Smooth muscle cell (in vitro differentiated cells): ENCODE results near the gene TNFRSF6B. TPM values are rescaled to one million over a fixed set of nuclear protein-coding genes. Genes with fewer than 3 reads are reported as not detected.

Experiments used
- DNase-seq: peaks from one replicate; lab custom pipeline; 2025; ENCODE audit not compliant: unreplicated experiment; lab: John Stamatoyannopoulos, UW
- H2AFZ ChIP-seq: fragments of 200-600 bp; sonication (generic); 2 replicates; pipeline ENCODE4 v1.6.0; 2016; ENCODE audit warnings: antibody characterized with exemption, low read depth, mild to moderate bottlenecking
- H3F3A ChIP-seq: fragments of 200-600 bp; sonication (generic); 2 replicates; pipeline ENCODE4 v1.6.0; 2017; ENCODE audit warnings: antibody characterized with exemption, low read depth
- H3K27ac ChIP-seq: fragments of 200-600 bp; sonication (generic); 2 replicates; pipeline ENCODE4 v1.5.1; 2016; ENCODE audit warnings: low read depth, mild to moderate bottlenecking
- H3K27me3 ChIP-seq: fragments of 200-600 bp; sonication (generic); 2 replicates; pipeline ENCODE4 v1.6.1; 2016; ENCODE audit warnings: low read depth, mild to moderate bottlenecking
- H3K36me3 ChIP-seq: fragments of 200-600 bp; sonication (generic); 2 replicates; pipeline ENCODE4 v1.5.1; 2016; ENCODE audit warnings: low read depth
- H3K4me1 ChIP-seq: fragments of 200-600 bp; sonication (generic); 2 replicates; pipeline ENCODE4 v1.5.1; 2016; ENCODE audit warnings: low read depth
- H3K4me2 ChIP-seq: fragments of 200-600 bp; sonication (generic); 2 replicates; pipeline ENCODE4 v1.6.0; 2016; ENCODE audit warnings: mild to moderate bottlenecking
- H3K4me3 ChIP-seq: fragments of 200-600 bp; sonication (generic); 2 replicates; pipeline ENCODE4 v1.5.1; 2016; ENCODE audit warnings: mild to moderate bottlenecking
- H3K79me2 ChIP-seq: fragments of 200-600 bp; sonication (generic); 2 replicates; pipeline ENCODE4 v1.6.0; 2016; ENCODE audit warnings: low read depth, mild to moderate bottlenecking
- H3K9ac ChIP-seq: fragments of 200-600 bp; sonication (generic); 2 replicates; pipeline ENCODE4 v1.6.0; 2016; ENCODE audit warnings: low read depth
- H3K9me3 ChIP-seq: fragments of 200-600 bp; sonication (generic); replicated peaks from 2 replicates; pipeline ENCODE4 v1.5.1; 2016; ENCODE audit warnings: low read depth
- H4K20me1 ChIP-seq: fragments of 200-600 bp; sonication (generic); 2 replicates; pipeline ENCODE4 v1.6.0; 2016; ENCODE audit warnings: low read depth
- CTCF ChIP-seq: fragments of 200-600 bp; sonication (generic); IDR thresholded peaks from 2 replicates; pipeline ENCODE4 v1.5.1; 2017; ENCODE audit warnings: borderline replicate concordance, mild to moderate bottlenecking, antibody characterized with exemption; ENCODE audit not compliant: insufficient read depth, poor library complexity, severe bottlenecking
- WGBS: methylation state at CpG from one replicate; pipeline ENCODE4 v1.1.7; 2016; ENCODE audit warnings: low lambda C conversion rate; 5-methylcytosine and 5-hydroxymethylcytosine counted together
- polyA plus RNA-seq: library from polyadenylated mRNA; unstranded; fragments of >200 nt; fragmentation: Nextera tagmentation; extraction: Ambion mirVana; gene quantifications from 2 replicates; pipeline ENCODE4 v1.2.1, GENCODE V29; 2016
- small RNA-seq: library from RNA; depleted of rRNA; stranded (forward); fragments of <200 nt; gene quantifications from one replicate; pipeline ENCODE3, GENCODE V24; 2014
- total RNA-seq: library from RNA; depleted of rRNA; stranded (reverse); fragments of >200 nt; gene quantifications from 2 replicates; pipeline ENCODE4 v1.2.3, GENCODE V29; 2014

Gene TNFRSF6B
- total and polyA plus RNA-seq, 2 experiments from 2014 or later, result 13.1 to 17.1 TPM

- H4K20me1 ChIP-seq, result peaks cover 1% of the 10 kb centered on the region
- no peaks in the 10 kb centered on the region for H3K36me3 ChIP-seq
- H3K27me3 ChIP-seq, result no peaks in the 10 kb centered on the region
- no peaks in the 10 kb centered on the region for H3K79me2 ChIP-seq
- no peak overlapping the region for H3K4me3 ChIP-seq
- H2AFZ ChIP-seq, result no peak overlapping the region
- no peak for TF ChIP-seq CTCF
- H3F3A ChIP-seq, result peaks cover 10% of the 10 kb centered on the region
- H3K9ac ChIP-seq, result no peak overlapping the region
- no peak for DNase-seq
- H3K27ac ChIP-seq, result no peak overlapping the region
- no peak overlapping the region for H3K4me2 ChIP-seq
- 96% methylated on average over 35 of the region's 47 CpGs for WGBS
- no peaks in the 10 kb centered on the region for H3K4me1 ChIP-seq
- no peaks in the 10 kb centered on the region for H3K9me3 ChIP-seq
Observed at GRCh38 chr20:63746751-63747315, 50.4 kb downstream of the TNFRSF6B start.

GRCh38 chr20:63747622-63748069 lies 51.2 kb downstream of the TNFRSF6B start:
- DNase-seq, result no peak
- 93% methylated on average over 9 of the region's 13 CpGs for WGBS
- H3K4me1 ChIP-seq, result no peaks in the 10 kb centered on the region
- H3K79me2 ChIP-seq, result no peaks in the 10 kb centered on the region
- H3K36me3 ChIP-seq, result no peaks in the 10 kb centered on the region
- no peak overlapping the region for H3K27ac ChIP-seq
- no peak for TF ChIP-seq CTCF
- peaks cover 10% of the 10 kb centered on the region for H3F3A ChIP-seq
- H3K4me2 ChIP-seq, result no peak overlapping the region
- no peaks in the 10 kb centered on the region for H4K20me1 ChIP-seq
- H3K27me3 ChIP-seq, result no peaks in the 10 kb centered on the region
- no peak overlapping the region for H3K9ac ChIP-seq
- no peaks in the 10 kb centered on the region for H3K9me3 ChIP-seq
- no peak overlapping the region for H3K4me3 ChIP-seq
- H2AFZ ChIP-seq, result no peak overlapping the region

Small RNA genes lying within 50 kb of the gene (small RNA-seq; reads per million reads assigned to genes)
- 0.39 reads per million, percentile 12 among the genes with 10 or more reads in this experiment for gene LIME1
- not detected for gene TNFRSF6B

Other genes with a start within 250 kb of the TNFRSF6B start
- gene KCNQ2, start 224.0 kb upstream of the TNFRSF6B start, total RNA-seq, result 1.5 and 5.1 TPM in 2 replicates
- gene KCNQ2, start 224.0 kb upstream of the TNFRSF6B start, polyA plus RNA-seq, result 1.8 and 5.7 TPM in 2 replicates
- 1.8 and 5.1 TPM in 2 replicates for gene EEF1A2, start 197.6 kb upstream of the TNFRSF6B start, total RNA-seq
- gene EEF1A2, start 197.6 kb upstream of the TNFRSF6B start, polyA plus RNA-seq, result 2.1 and 7.7 TPM in 2 replicates
- 97.7 and 118 TPM in 2 replicates for gene PPDPF, start 175.9 kb upstream of the TNFRSF6B start, total RNA-seq
- gene PPDPF, start 175.9 kb upstream of the TNFRSF6B start, polyA plus RNA-seq, result 365 and 418 TPM in 2 replicates
- 0.09 TPM in 1 of 2 replicates, not detected in the other for gene PTK6, start 159.3 kb upstream of the TNFRSF6B start, total RNA-seq
- 0.05 and 0.15 TPM in 2 replicates for gene PTK6, start 159.3 kb upstream of the TNFRSF6B start, polyA plus RNA-seq
- not detected in 2 replicates for gene SRMS, start 148.9 kb upstream of the TNFRSF6B start, total RNA-seq
- 0.19 TPM in 1 of 2 replicates, not detected in the other for gene SRMS, start 148.9 kb upstream of the TNFRSF6B start, polyA plus RNA-seq
- gene FNDC11, start 142.5 kb upstream of the TNFRSF6B start, total RNA-seq, result 0.72 and 2.5 TPM in 2 replicates
- gene FNDC11, start 142.5 kb upstream of the TNFRSF6B start, polyA plus RNA-seq, result 2.2 and 3.6 TPM in 2 replicates
- gene HELZ2, start 122.4 kb upstream of the TNFRSF6B start, total RNA-seq, result 9.8 and 13.8 TPM in 2 replicates
- 3.0 and 4.3 TPM in 2 replicates for gene HELZ2, start 122.4 kb upstream of the TNFRSF6B start, polyA plus RNA-seq
- 8.9 and 9.7 TPM in 2 replicates for gene GMEB2, start 69.6 kb upstream of the TNFRSF6B start, total RNA-seq
- gene GMEB2, start 69.6 kb upstream of the TNFRSF6B start, polyA plus RNA-seq, result 11.3 and 14.4 TPM in 2 replicates
- gene STMN3, start 43.2 kb upstream of the TNFRSF6B start, total RNA-seq, result 4.8 and 6.9 TPM in 2 replicates
- 10.8 and 12.1 TPM in 2 replicates for gene STMN3, start 43.2 kb upstream of the TNFRSF6B start, polyA plus RNA-seq
- 14.2 and 33.0 TPM in 2 replicates for gene RTEL1, start 38.3 kb upstream of the TNFRSF6B start, total RNA-seq
- 10.4 and 12.2 TPM in 2 replicates for gene RTEL1, start 38.3 kb upstream of the TNFRSF6B start, polyA plus RNA-seq
- gene ARFRP1, start 11.3 kb downstream of the TNFRSF6B start, total RNA-seq, result 11.8 and 27.4 TPM in 2 replicates
- 42.3 and 51.9 TPM in 2 replicates for gene ARFRP1, start 11.3 kb downstream of the TNFRSF6B start, polyA plus RNA-seq
- 8.3 and 13.8 TPM in 2 replicates for gene ZGPAT, start 11.4 kb downstream of the TNFRSF6B start, total RNA-seq
- gene ZGPAT, start 11.4 kb downstream of the TNFRSF6B start, polyA plus RNA-seq, result 32.3 and 36.2 TPM in 2 replicates
- gene LIME1, start 40.0 kb downstream of the TNFRSF6B start, total RNA-seq, result 2.9 and 7.2 TPM in 2 replicates
- gene LIME1, start 40.0 kb downstream of the TNFRSF6B start, polyA plus RNA-seq, result 6.0 and 6.9 TPM in 2 replicates
- gene SLC2A4RG, start 43.1 kb downstream of the TNFRSF6B start, total RNA-seq, result 24.4 and 43.7 TPM in 2 replicates
- gene SLC2A4RG, start 43.1 kb downstream of the TNFRSF6B start, polyA plus RNA-seq, result 45.6 and 58.4 TPM in 2 replicates
- 2.7 and 4.5 TPM in 2 replicates for gene ZBTB46, start 134.6 kb downstream of the TNFRSF6B start, total RNA-seq
- 2.3 and 4.0 TPM in 2 replicates for gene ZBTB46, start 134.6 kb downstream of the TNFRSF6B start, polyA plus RNA-seq
- not detected in 2 replicates for gene ABHD16B, start 164.8 kb downstream of the TNFRSF6B start, total RNA-seq
- gene ABHD16B, start 164.8 kb downstream of the TNFRSF6B start, polyA plus RNA-seq, result 0.31 TPM in 1 of 2 replicates, not detected in the other
- gene TPD52L2, start 168.6 kb downstream of the TNFRSF6B start, total RNA-seq, result 74.0 and 74.4 TPM in 2 replicates
- 93.8 and 94.8 TPM in 2 replicates for gene TPD52L2, start 168.6 kb downstream of the TNFRSF6B start, polyA plus RNA-seq
- 21.1 and 24.5 TPM in 2 replicates for gene DNAJC5, start 198.5 kb downstream of the TNFRSF6B start, total RNA-seq
- 8.7 TPM in 2 replicates for gene DNAJC5, start 198.5 kb downstream of the TNFRSF6B start, polyA plus RNA-seq